NCI-H1930 (cell line): ENCODE data around the gene CDH18.

Experiments used
- DNase-seq, 2 experiments: peaks; one replicate each; lab custom pipeline; 2025; lab: John Stamatoyannopoulos, UW

CDH18 gene

GRCh38 chr5:19987612-19988361 lies at the start of gene CDH18:
Gene CDH18 (minus strand): TSS chr5:19988200. CDS start chr5:19838986, 149,214 bp downstream.
- peak; percentile 35 to 59 for DNase-seq

GRCh38 chr5:20034717-20035116 lies 46.7 kb upstream of the CDH18 start:
- no peak for DNase-seq

- DNase-seq, result no peak
Measured at GRCh38 chr5:20033881-20034280, 45.9 kb upstream of the CDH18 start.

- no peak for DNase-seq
Measured at GRCh38 chr5:20032896-20033295, 44.9 kb upstream of the CDH18 start.

- no peak for DNase-seq
Measured at GRCh38 chr5:20030125-20030524, 42.1 kb upstream of the CDH18 start.

- DNase-seq, result no peak
Measured at GRCh38 chr5:20029266-20029665, 41.3 kb upstream of the CDH18 start.

- DNase-seq, result no peak
Measured at GRCh38 chr5:20028506-20028905, 40.5 kb upstream of the CDH18 start.

GRCh38 chr5:20023686-20024180 lies 35.7 kb upstream of the CDH18 start:
- DNase-seq, result no peak

GRCh38 chr5:20020247-20020646 lies 32.2 kb upstream of the CDH18 start:
- no peak for DNase-seq

- no peak for DNase-seq
Measured at GRCh38 chr5:20017021-20017420, 29.0 kb upstream of the CDH18 start.

GRCh38 chr5:20000416-20000815 lies 12.4 kb upstream of the CDH18 start:
- DNase-seq, result no peak

GRCh38 chr5:19988457-19988856 lies 457 bp upstream of the CDH18 start:
- no peak for DNase-seq

GRCh38 chr5:19986806-19987205 lies 1.2 kb downstream of the CDH18 start:
- DNase-seq, result no peak

- no peak for DNase-seq
Measured at GRCh38 chr5:19986031-19986619, 1.9 kb downstream of the CDH18 start.

- no peak for DNase-seq
Measured at GRCh38 chr5:19978476-19978875, 9.5 kb downstream of the CDH18 start.

- peak in 1 of 2 experiments; percentile 9 for DNase-seq
Measured at GRCh38 chr5:19977099-19977498, 10.9 kb downstream of the CDH18 start.

- DNase-seq, result no peak
Measured at GRCh38 chr5:19975795-19976194, 12.2 kb downstream of the CDH18 start.

- no peak for DNase-seq
Measured at GRCh38 chr5:19960451-19960850, 27.5 kb downstream of the CDH18 start.

- no peak for DNase-seq
Measured at GRCh38 chr5:19959830-19960384, 28.1 kb downstream of the CDH18 start.

GRCh38 chr5:19950897-19951296 lies 37.1 kb downstream of the CDH18 start:
- DNase-seq, result no peak

GRCh38 chr5:19940192-19940591 lies 47.8 kb downstream of the CDH18 start:
- DNase-seq, result no peak

GRCh38 chr5:19930451-19930850 lies 57.5 kb downstream of the CDH18 start:
- no peak for DNase-seq
